HFFc6 (cell line): ENCODE results near the gene ENGASE. TPM values are rescaled to one million over a fixed set of nuclear protein-coding genes. Genes with fewer than 3 reads are reported as not detected.

Source experiments
- DNase-seq: peaks from one replicate; pipeline ENCODE4 v3.0.0-alpha.2; 2018
- H3K27ac Mint-ChIP-seq: 2 replicates; pipeline ENCODE4 v1.8.0; 2020; ENCODE audit warnings: mild to moderate bottlenecking, mixed read lengths
- H3K27me3 Mint-ChIP-seq: 2 replicates; pipeline ENCODE4 v1.8.0; 2021; ENCODE audit warnings: mild to moderate bottlenecking, moderate library complexity, mixed read lengths; ENCODE audit not compliant: insufficient read depth
- H3K36me3 Mint-ChIP-seq: 2 replicates; pipeline ENCODE4 v1.8.0; 2021; ENCODE audit warnings: low read depth, mixed read lengths
- H3K4me1 Mint-ChIP-seq: 2 replicates; pipeline ENCODE4 v1.8.0; 2020; ENCODE audit warnings: low read depth, mixed read lengths
- H3K4me3 Mint-ChIP-seq: 2 replicates; pipeline ENCODE4 v1.8.0; 2020; ENCODE audit warnings: mild to moderate bottlenecking, moderate library complexity, mixed read lengths
- H3K9me3 Mint-ChIP-seq: 2 replicates; pipeline ENCODE4 v1.8.0; 2020; ENCODE audit warnings: mild to moderate bottlenecking, mixed read lengths
- total RNA-seq, 6 experiments: library from RNA; stranded (reverse); fragmentation: NEBNext Ultra II Directional; extraction: Animal tissue kit (Norgen Biotek cat#: 25700); gene quantifications; 2 replicates in 1 of 6; 3 replicates in 5 of 6; pipeline ENCODE4 v1.2.3, GENCODE V29; 2021
- TF ChIP-seq, protein P1 (sequence below): fragments of 200-600 bp; sonication (generic); IDR thresholded peaks from 2 replicates; pipeline ENCODE4 v1.5.0; 2021; ENCODE audit warnings: antibody characterized with exemption, mild to moderate bottlenecking

The ENGASE gene
- total RNA-seq, 6 experiments from 2014 or later = 11.1 to 13.8 (median 11.8) TPM

DNA sequence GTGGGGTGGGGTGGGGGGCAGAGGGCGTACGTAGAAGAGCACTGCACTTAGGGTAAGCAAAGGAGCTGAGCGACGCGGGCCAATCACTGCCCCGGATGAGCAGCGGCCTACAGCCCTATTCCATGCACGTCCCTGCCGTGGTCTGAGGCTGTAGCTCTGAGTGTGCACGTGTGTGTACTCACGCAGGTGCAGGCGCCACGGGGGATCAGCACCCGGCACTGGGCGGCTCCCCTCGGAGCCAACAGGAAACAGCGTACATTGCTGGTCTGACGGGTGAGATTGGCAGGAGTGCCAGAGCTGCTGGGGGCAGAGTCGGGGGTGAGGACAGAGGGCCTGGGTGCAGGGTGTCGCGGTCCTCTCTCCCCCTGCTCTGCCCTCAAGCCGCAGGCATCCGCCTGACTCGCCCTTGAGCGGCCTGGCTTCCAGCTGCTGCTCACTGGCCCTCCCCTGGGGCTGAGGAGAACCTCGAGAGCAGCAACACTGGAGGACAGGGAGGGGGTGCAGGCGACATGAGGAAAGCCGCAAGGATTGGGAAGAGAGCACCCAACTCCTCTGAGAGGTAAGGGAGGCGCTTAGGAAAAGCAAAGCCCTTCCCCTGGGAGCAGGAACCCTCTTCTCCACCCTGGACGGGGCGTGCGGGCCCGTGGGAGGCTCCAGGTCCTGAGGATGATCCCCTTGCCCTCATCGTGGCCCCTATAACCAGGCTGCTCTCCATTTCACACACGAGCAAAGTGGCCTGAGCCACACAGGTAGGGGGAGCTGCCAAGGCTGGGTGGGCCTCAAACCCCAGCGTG is 57.8 kb downstream of the ENGASE start:
- Mint-ChIP-seq H3K4me1 (no peaks in the 10 kb centered on the region), H3K27me3 (peaks cover 49% of the 10 kb centered on the region), H3K27ac (no peak overlapping the region), H3K9me3 (no peaks in the 10 kb centered on the region), H3K4me3 (no peak overlapping the region), H3K36me3 (no peaks in the 10 kb centered on the region)
- TF ChIP-seq, protein P1, sequence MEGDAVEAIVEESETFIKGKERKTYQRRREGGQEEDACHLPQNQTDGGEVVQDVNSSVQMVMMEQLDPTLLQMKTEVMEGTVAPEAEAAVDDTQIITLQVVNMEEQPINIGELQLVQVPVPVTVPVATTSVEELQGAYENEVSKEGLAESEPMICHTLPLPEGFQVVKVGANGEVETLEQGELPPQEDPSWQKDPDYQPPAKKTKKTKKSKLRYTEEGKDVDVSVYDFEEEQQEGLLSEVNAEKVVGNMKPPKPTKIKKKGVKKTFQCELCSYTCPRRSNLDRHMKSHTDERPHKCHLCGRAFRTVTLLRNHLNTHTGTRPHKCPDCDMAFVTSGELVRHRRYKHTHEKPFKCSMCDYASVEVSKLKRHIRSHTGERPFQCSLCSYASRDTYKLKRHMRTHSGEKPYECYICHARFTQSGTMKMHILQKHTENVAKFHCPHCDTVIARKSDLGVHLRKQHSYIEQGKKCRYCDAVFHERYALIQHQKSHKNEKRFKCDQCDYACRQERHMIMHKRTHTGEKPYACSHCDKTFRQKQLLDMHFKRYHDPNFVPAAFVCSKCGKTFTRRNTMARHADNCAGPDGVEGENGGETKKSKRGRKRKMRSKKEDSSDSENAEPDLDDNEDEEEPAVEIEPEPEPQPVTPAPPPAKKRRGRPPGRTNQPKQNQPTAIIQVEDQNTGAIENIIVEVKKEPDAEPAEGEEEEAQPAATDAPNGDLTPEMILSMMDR = no peak
- no peak for DNase-seq

- no peak overlapping the region for H3K27ac Mint-ChIP-seq
- H3K9me3 Mint-ChIP-seq = no peaks in the 10 kb centered on the region
- H3K36me3 Mint-ChIP-seq = no peaks in the 10 kb centered on the region
- H3K4me3 Mint-ChIP-seq = no peak overlapping the region
- no peaks in the 10 kb centered on the region for H3K4me1 Mint-ChIP-seq
- TF ChIP-seq, protein P1 = no peak
- H3K27me3 Mint-ChIP-seq = peaks cover 45% of the 10 kb centered on the region
- DNase-seq = no peak
Measured at GRCh38 chr17:79133214-79133613, 58.6 kb downstream of the ENGASE start.

DNA sequence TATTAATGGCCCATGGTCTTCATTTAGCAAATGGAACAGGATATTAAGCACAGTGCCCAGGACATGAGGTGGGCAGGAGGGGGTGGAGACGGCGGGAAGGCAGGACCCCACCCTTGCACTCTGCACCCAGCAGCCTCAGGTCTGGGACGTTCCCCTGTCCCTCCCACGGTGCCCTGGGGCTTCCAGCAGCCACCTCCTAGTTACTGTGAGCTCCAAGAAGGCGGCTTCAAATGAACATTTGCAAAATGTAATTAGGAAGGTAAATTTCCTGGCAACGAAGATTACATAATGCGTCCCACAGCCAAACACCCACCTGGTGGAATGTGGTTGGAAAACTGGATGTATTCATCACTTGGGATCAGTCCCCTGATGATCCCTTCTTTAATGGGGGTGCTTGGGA is 59.4 kb downstream of the ENGASE start:
- Mint-ChIP-seq H3K4me3 (no peak overlapping the region), H3K9me3 (no peaks in the 10 kb centered on the region), H3K36me3 (no peaks in the 10 kb centered on the region), H3K27ac (no peak overlapping the region), H3K4me1 (no peaks in the 10 kb centered on the region), H3K27me3 (peaks cover 38% of the 10 kb centered on the region)
- TF ChIP-seq, protein P1 = no peak
- DNase-seq = no peak

DNA sequence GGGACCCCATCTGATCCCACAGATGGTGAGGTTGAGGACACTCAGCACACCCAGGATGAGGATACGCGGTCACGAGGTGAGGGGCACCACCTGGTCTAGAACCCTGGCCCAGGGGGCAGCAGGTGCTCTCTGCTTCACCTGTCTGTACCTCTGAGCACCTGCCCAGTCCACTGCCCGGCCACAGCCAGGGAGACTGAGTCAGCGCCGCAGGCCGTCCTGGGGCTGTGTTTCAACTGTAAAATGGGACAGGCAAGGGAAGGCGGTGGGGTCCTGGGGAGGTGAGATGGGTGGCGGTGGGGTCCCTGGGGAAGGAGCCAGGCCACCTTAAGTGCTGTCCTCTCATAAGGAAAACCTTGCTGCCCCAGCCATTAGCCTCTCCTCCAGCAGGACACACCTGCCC is 60.4 kb downstream of the ENGASE start:
- Mint-ChIP-seq H3K36me3 (no peaks in the 10 kb centered on the region), H3K4me1 (no peaks in the 10 kb centered on the region), H3K9me3 (no peaks in the 10 kb centered on the region), H3K27ac (no peak overlapping the region), H3K4me3 (no peak overlapping the region), H3K27me3 (peaks cover 39% of the 10 kb centered on the region)
- TF ChIP-seq, protein P1 = no peak
- DNase-seq = no peak

- H3K4me3 Mint-ChIP-seq = no peak overlapping the region
- peaks cover 34% of the 10 kb centered on the region for H3K27me3 Mint-ChIP-seq
- no peaks in the 10 kb centered on the region for H3K36me3 Mint-ChIP-seq
- TF ChIP-seq, protein P1 = no peak
- no peak for DNase-seq
- H3K4me1 Mint-ChIP-seq = no peaks in the 10 kb centered on the region
- H3K9me3 Mint-ChIP-seq = no peaks in the 10 kb centered on the region
- no peak overlapping the region for H3K27ac Mint-ChIP-seq
Measured at GRCh38 chr17:79135628-79136405, 61.2 kb downstream of the ENGASE start.

Other genes with a start within 250 kb of the ENGASE start
- 10 to 100 TPM; 43.6 to 50.3 (median 46.2) TPM for gene USP36, start 234.0 kb upstream of the ENGASE start, total RNA-seq
- gene CEP295NL, start 171.6 kb upstream of the ENGASE start, total RNA-seq = 1 to 10 TPM in 4 of 6 experiments, under 1 TPM in 2; 0.85 to 2.7 (median 1.6) TPM
- gene TIMP2, start 149.4 kb upstream of the ENGASE start, total RNA-seq = 100 to 1,000 TPM; 547 to 705 (median 601) TPM
- 10 to 100 TPM; 31.1 to 46.4 (median 43.4) TPM for gene LGALS3BP, start 94.9 kb upstream of the ENGASE start, total RNA-seq
- gene CANT1, start 65.1 kb upstream of the ENGASE start, total RNA-seq = 100 to 1,000 TPM in 2 of 6 experiments, 10 to 100 TPM in 4; 84.2 to 103 (median 92.4) TPM
- 10 to 100 TPM in 2 of 6 experiments, 1 to 10 TPM in 4; 8.0 to 15.0 (median 8.6) TPM for gene C1QTNF1, start 50.7 kb upstream of the ENGASE start, total RNA-seq